Measurements from ENCODE around the gene BAMBI. TPM values are rescaled to one million over a fixed set of nuclear protein-coding genes. Genes with fewer than 3 reads are reported as not detected.

Gene BAMBI
- total RNA-seq, 1 experiment from 2014 or later, result 6.2 TPM

DNA sequence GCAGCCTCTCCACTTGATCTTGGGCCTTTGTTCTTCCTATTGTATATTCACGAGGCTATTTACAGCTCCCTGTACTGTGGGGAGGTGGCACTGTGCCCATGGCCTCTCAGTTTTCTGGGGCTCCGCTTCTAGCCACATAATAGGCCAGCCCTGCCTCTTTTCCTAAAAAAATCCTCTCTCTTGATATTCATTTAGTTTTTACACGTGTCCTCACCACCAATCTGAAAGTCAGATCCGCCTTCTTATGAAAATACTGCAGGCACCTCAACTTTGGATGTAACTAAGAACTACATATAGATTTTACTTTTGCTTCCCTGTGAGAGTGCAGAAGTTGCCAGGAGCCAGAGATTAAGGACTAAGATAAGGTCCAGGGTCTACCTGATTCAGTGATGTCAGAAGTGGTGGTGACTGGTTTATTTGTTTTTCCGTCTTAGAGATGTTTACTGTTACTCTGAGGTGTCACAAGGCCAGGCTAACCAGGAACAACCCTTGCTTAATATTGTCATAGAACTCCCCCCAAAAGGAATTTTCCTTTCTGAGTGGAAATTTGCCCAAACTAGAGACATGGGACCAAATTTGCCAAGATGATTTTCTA is 7.8 kb downstream of the BAMBI start:
- Histone ChIP-seq H4K20me1 (ENCODE audit: insufficient read depth) (no peaks in the 10 kb centered on the region), H2AFZ (ENCODE audit: low read depth, low read length, poor library complexity, severe bottlenecking) (no peak overlapping the region), H3K9ac (ENCODE audit: low read length) (no peak overlapping the region), H3K4me3 (replicated peaks in 1 of 2; ENCODE audit: low read depth in 1 of 2, low read length in 2 of 2) (no peak overlapping the region), H3K79me2 (ENCODE audit: insufficient read depth, low read length) (0 out of 2 replicates have a peak, but pooled peaks cover 3% of the 10 kb centered on the region), H3K27me3 (ENCODE audit: insufficient read depth, low read length) (no peaks in the 10 kb centered on the region), H3K4me2 (ENCODE audit: low read length) (no peak overlapping the region), H3K9me3 (ENCODE audit: control insufficient read depth in 1 of 2, insufficient read depth in 1 of 2, low read depth in 1 of 2, low read length in 2 of 2) (no peaks in the 10 kb centered on the region), H3K36me3 (ENCODE audit: control insufficient read depth in 1 of 2, insufficient read depth in 2 of 2, low read length in 2 of 2) (peaks cover 4 to 10% of the 10 kb centered on the region in 2 experiments; a peak in 2 of 4 replicates), H3K27ac (ENCODE audit: low read depth, low read length) (no peak overlapping the region), H3K9me2 (ENCODE audit: insufficient read depth) (no peaks in the 10 kb centered on the region), H3K4me1 (ENCODE audit: control insufficient read depth in 1 of 2, insufficient read depth in 2 of 2, low read length in 2 of 2) (peaks cover 0 to 3% of the 10 kb centered on the region in 2 experiments; a peak in 1 of 4 replicates)
- ATAC-seq, result no peak
- CTCF ChIA-PET, result interaction anchor here (0.6 kb wide), 1 partner anchor 35 kb away, joined by 3 read pairs; no protein-coding TSS in a partner anchor
- RAD21 ChIA-PET (ENCODE audit: low non-redundant PET in 1 of 2, low total read pairs in 2 of 2, uncharacterized antibody in 2 of 2, unreplicated experiment in 2 of 2), result no interaction called here
- no TSS peak for BruUV-seq (replicated peaks)
- no peak for DNase-seq (ENCODE audit: low read depth, low spot score)
- intact Hi-C loops (cut with micrococcal nuclease), result no loop called here
- POLR2A ChIA-PET, result no interaction called here
- TF ChIP-seq SRF (IDR thresholded peaks at IDR 0.05; ENCODE audit: low read depth) (no peak), POLR2AphosphoS5 (IDR thresholded peaks at IDR 0.05; ENCODE audit: low read depth, low read length) (no peak), YY1 (IDR thresholded peaks at IDR 0.05; ENCODE audit: extremely low read depth, insufficient replicate concordance, low read depth, low read length) (no peak), SIN3A (IDR thresholded peaks at IDR 0.05; ENCODE audit: low read depth) (no peak), CBX3 (IDR thresholded peaks at IDR 0.05; ENCODE audit: low read depth) (no peak), EGR1 (IDR thresholded peaks at IDR 0.05; ENCODE audit: low read depth) (no peak), POLR2A (IDR thresholded peaks at IDR 0.05; ENCODE audit: borderline replicate concordance, extremely low read depth, insufficient read depth, insufficient read length) (no peak), EZH2phosphoT487 (IDR thresholded peaks at IDR 0.05; ENCODE audit: borderline replicate concordance) (no peak), FOSL1 (IDR thresholded peaks at IDR 0.05; ENCODE audit: low read depth) (no peak), CEBPB (IDR thresholded peaks at IDR 0.05; ENCODE audit: low read depth) (no peak), TCF7L2 (IDR thresholded peaks at IDR 0.05; ENCODE audit: borderline replicate concordance, extremely low read depth, insufficient read depth, insufficient read length) (no peak), ZFX (IDR thresholded peaks at IDR 0.05) (no peak), ZNF274 (IDR thresholded peaks at IDR 0.05; ENCODE audit: low read depth, low read length) (no peak), EZH2 (IDR thresholded peaks at IDR 0.05) (no peak)
- TF ChIP-seq, protein P1, sequence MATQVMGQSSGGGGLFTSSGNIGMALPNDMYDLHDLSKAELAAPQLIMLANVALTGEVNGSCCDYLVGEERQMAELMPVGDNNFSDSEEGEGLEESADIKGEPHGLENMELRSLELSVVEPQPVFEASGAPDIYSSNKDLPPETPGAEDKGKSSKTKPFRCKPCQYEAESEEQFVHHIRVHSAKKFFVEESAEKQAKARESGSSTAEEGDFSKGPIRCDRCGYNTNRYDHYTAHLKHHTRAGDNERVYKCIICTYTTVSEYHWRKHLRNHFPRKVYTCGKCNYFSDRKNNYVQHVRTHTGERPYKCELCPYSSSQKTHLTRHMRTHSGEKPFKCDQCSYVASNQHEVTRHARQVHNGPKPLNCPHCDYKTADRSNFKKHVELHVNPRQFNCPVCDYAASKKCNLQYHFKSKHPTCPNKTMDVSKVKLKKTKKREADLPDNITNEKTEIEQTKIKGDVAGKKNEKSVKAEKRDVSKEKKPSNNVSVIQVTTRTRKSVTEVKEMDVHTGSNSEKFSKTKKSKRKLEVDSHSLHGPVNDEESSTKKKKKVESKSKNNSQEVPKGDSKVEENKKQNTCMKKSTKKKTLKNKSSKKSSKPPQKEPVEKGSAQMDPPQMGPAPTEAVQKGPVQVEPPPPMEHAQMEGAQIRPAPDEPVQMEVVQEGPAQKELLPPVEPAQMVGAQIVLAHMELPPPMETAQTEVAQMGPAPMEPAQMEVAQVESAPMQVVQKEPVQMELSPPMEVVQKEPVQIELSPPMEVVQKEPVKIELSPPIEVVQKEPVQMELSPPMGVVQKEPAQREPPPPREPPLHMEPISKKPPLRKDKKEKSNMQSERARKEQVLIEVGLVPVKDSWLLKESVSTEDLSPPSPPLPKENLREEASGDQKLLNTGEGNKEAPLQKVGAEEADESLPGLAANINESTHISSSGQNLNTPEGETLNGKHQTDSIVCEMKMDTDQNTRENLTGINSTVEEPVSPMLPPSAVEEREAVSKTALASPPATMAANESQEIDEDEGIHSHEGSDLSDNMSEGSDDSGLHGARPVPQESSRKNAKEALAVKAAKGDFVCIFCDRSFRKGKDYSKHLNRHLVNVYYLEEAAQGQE (IDR thresholded peaks at IDR 0.05; ENCODE audit: low read depth), result no peak
- TF ChIP-seq, protein P2, sequence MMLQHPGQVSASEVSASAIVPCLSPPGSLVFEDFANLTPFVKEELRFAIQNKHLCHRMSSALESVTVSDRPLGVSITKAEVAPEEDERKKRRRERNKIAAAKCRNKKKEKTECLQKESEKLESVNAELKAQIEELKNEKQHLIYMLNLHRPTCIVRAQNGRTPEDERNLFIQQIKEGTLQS (IDR thresholded peaks at IDR 0.05), result no peak
- TF ChIP-seq, protein P3, sequence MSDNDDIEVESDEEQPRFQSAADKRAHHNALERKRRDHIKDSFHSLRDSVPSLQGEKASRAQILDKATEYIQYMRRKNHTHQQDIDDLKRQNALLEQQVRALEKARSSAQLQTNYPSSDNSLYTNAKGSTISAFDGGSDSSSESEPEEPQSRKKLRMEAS (IDR thresholded peaks at IDR 0.05), result no peak
- TF ChIP-seq, protein P4, sequence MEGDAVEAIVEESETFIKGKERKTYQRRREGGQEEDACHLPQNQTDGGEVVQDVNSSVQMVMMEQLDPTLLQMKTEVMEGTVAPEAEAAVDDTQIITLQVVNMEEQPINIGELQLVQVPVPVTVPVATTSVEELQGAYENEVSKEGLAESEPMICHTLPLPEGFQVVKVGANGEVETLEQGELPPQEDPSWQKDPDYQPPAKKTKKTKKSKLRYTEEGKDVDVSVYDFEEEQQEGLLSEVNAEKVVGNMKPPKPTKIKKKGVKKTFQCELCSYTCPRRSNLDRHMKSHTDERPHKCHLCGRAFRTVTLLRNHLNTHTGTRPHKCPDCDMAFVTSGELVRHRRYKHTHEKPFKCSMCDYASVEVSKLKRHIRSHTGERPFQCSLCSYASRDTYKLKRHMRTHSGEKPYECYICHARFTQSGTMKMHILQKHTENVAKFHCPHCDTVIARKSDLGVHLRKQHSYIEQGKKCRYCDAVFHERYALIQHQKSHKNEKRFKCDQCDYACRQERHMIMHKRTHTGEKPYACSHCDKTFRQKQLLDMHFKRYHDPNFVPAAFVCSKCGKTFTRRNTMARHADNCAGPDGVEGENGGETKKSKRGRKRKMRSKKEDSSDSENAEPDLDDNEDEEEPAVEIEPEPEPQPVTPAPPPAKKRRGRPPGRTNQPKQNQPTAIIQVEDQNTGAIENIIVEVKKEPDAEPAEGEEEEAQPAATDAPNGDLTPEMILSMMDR (IDR thresholded peaks at IDR 0.05 in 2 of 3, conservative IDR thresholded peaks at IDR 0.05 in 1 of 3; ENCODE audit: borderline replicate concordance in 1 of 3, insufficient read depth in 1 of 3, low read depth in 2 of 3, low read length in 2 of 3), result no peak
